ENCODE measurements around the gene ARAP2. TPM values are rescaled to one million over a fixed set of nuclear protein-coding genes. Genes with fewer than 3 reads are reported as not detected.
A peak's percentile ranks its signal among the peaks of the same experiment; 100 is the strongest.

Gene ARAP2
- total RNA-seq, 4 donors from 2014 or later = 12.4 to 23.4 (median 14.4) TPM

DNA sequence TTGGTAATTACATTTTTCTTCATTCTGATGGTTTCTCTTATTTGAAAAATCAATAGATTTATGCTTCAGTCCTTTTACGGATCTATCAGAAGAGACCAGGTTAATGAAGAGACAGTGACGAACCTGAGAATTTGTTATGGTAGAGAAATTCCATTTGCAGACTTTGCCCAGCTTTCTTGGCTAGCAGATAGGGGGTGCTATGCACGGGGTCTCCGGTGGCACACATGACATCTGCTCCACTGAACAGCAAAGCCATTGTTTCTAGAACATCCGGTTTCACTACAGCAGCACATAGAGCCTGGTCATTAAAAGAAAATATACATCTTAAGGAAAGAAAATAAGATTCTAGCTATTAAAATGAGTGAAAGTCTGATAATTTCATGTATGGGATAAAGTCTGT, 85.1 kb downstream of the ARAP2 start:
- 81 to 83% methylated on average over 5 of the region's 5 CpGs for WGBS, 2 donors (ENCODE audit: low coverage in 1 of 2)
- no peaks in the 10 kb centered on the region for H3K4me1 ChIP-seq
- ATAC-seq = no peak
- no peaks in the 10 kb centered on the region for H3K36me3 ChIP-seq
- no peak overlapping the region for H3K27ac ChIP-seq
- TF ChIP-seq POLR2A (IDR thresholded peaks at IDR 0.05) (no peak), POLR2AphosphoS5 (IDR thresholded peaks at IDR 0.05) (no peak), EP300 (IDR thresholded peaks at IDR 0.05) (no peak)
- TF ChIP-seq, protein P1, sequence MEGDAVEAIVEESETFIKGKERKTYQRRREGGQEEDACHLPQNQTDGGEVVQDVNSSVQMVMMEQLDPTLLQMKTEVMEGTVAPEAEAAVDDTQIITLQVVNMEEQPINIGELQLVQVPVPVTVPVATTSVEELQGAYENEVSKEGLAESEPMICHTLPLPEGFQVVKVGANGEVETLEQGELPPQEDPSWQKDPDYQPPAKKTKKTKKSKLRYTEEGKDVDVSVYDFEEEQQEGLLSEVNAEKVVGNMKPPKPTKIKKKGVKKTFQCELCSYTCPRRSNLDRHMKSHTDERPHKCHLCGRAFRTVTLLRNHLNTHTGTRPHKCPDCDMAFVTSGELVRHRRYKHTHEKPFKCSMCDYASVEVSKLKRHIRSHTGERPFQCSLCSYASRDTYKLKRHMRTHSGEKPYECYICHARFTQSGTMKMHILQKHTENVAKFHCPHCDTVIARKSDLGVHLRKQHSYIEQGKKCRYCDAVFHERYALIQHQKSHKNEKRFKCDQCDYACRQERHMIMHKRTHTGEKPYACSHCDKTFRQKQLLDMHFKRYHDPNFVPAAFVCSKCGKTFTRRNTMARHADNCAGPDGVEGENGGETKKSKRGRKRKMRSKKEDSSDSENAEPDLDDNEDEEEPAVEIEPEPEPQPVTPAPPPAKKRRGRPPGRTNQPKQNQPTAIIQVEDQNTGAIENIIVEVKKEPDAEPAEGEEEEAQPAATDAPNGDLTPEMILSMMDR (IDR thresholded peaks at IDR 0.05) = no peak
- no peaks in the 10 kb centered on the region for H3K27me3 ChIP-seq
- no peak overlapping the region for H3K4me3 ChIP-seq
- H3K9me3 ChIP-seq = no peaks in the 10 kb centered on the region

DNA sequence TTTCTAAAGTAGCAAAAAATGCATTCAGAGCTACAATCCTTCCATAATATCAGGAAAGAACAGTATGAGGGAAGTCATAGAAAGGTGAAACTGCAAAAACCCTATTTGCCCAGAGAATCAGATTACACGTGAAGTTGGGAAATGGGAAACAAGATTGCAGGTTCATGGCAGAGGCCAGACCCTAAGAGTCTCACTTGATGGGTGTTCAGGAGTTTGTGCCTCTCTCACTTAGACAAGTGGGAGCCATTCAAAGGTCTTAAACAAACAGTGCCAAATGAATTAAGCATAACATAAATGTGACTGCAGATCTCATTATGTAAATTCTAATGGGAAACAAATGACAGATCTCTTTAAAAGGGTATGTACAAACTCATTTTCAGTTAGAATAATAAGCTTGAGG, 91.6 kb downstream of the ARAP2 start:
- H3K27ac ChIP-seq = no peak overlapping the region
- WGBS, 2 donors (ENCODE audit: low coverage in 1 of 2) = 50% methylated on average over 1 of the region's 1 CpG; no CpG with 5 or more reads in 1 of the 2 donors
- TF ChIP-seq POLR2A (IDR thresholded peaks at IDR 0.05) = no peak
- TF ChIP-seq EP300 (IDR thresholded peaks at IDR 0.05) = no peak
- TF ChIP-seq POLR2AphosphoS5 (IDR thresholded peaks at IDR 0.05) = no peak
- TF ChIP-seq, protein P1 (IDR thresholded peaks at IDR 0.05) = no peak

DNA sequence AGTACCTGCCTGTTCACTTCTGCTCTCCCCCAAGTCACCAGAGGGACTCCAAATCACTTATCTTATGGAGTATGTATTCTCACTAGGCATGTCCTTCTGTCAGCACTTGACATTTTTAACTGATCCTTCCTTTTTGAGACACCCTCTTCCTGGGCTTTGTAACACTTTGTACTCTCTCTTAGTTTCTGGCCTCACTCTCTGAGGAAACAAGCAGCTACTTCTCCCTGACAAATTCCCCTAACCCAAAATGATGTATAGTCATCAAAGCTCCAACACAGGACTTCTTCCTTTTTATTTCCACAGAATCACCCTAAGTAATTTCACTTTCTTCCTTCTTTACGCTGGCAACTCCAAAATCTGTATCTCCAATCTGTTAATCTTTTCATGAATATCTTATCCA, 101.8 kb downstream of the ARAP2 start:
- Histone ChIP-seq H3K4me1 (no peaks in the 10 kb centered on the region), H3K27ac (no peak overlapping the region), H3K27me3 (no peaks in the 10 kb centered on the region), H3K4me3 (no peak overlapping the region), H3K9me3 (no peaks in the 10 kb centered on the region), H3K36me3 (no peaks in the 10 kb centered on the region)
- TF ChIP-seq, protein P1 (IDR thresholded peaks at IDR 0.05) = no peak
- TF ChIP-seq EP300 (IDR thresholded peaks at IDR 0.05) (no peak), POLR2A (IDR thresholded peaks at IDR 0.05) (no peak), POLR2AphosphoS5 (IDR thresholded peaks at IDR 0.05) (no peak)
- peak; percentile 41 for ATAC-seq
- 93 to 100% methylated on average over 1 of the region's 1 CpG for WGBS, 2 donors (ENCODE audit: low coverage in 1 of 2)

More for the DNA sequence above, 91.6 kb downstream of the ARAP2 start:
- H3K36me3 ChIP-seq = no peaks in the 10 kb centered on the region
- H3K27me3 ChIP-seq = no peaks in the 10 kb centered on the region
- no peak for ATAC-seq
- no peaks in the 10 kb centered on the region for H3K9me3 ChIP-seq
- H3K4me3 ChIP-seq = no peak overlapping the region
- no peaks in the 10 kb centered on the region for H3K4me1 ChIP-seq

DNA sequence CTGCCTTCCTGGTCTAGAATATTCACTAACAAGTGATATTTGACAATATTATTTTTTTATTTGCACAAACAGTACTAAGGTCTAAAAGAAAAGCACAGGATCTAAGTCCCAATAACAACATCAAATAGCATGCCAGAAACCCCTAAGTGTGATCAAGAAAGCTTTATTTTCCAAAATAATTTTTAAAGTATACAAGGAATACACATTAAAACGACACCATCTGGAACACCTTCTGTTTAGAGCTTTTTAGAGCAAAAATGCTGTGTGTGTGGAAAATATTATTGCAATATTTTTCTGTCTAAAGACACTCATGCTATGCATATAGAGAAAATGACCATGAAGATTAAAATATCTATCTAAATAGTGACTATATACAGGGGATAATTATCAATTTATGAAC, 103.1 kb downstream of the ARAP2 start:
- no peaks in the 10 kb centered on the region for H3K4me1 ChIP-seq
- TF ChIP-seq POLR2AphosphoS5 (IDR thresholded peaks at IDR 0.05) = no peak
- TF ChIP-seq, protein P1 (IDR thresholded peaks at IDR 0.05) = no peak
- no peak for TF ChIP-seq POLR2A (IDR thresholded peaks at IDR 0.05)
- no peak overlapping the region for H3K27ac ChIP-seq
- H3K9me3 ChIP-seq = no peaks in the 10 kb centered on the region
- no peaks in the 10 kb centered on the region for H3K27me3 ChIP-seq
- no peaks in the 10 kb centered on the region for H3K36me3 ChIP-seq
- 65 to 71% methylated on average over 1 of the region's 1 CpG for WGBS, 2 donors (ENCODE audit: low coverage in 1 of 2)
- H3K4me3 ChIP-seq = no peak overlapping the region
- no peak for ATAC-seq

DNA sequence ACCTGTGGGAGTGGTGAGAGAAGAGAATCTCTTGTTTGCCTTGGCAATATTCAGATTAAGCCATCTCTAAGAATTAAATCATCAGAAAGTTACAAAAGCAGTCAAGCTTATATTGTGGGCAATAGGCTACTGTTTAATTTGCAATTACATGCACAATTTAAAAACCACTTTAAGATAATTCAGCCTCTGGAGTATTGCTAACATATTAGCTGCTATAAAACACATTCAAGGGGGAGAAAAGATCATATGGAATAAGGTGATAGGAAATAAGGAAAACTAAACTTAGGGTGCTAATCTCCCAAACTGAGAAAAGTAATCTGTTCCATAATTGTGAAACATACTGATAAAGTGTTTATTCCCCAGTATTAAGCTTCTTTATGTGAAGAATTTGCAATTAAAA, 103.9 kb downstream of the ARAP2 start:
- no peak for ATAC-seq
- H3K27ac ChIP-seq = no peak overlapping the region
- no peaks in the 10 kb centered on the region for H3K36me3 ChIP-seq
- TF ChIP-seq POLR2AphosphoS5 (IDR thresholded peaks at IDR 0.05) = no peak
- TF ChIP-seq POLR2A (IDR thresholded peaks at IDR 0.05) = no peak
- TF ChIP-seq EP300 (IDR thresholded peaks at IDR 0.05) = no peak
- H3K27me3 ChIP-seq = no peaks in the 10 kb centered on the region
- H3K4me3 ChIP-seq = no peak overlapping the region
- H3K9me3 ChIP-seq = no peaks in the 10 kb centered on the region
- H3K4me1 ChIP-seq = no peaks in the 10 kb centered on the region

Data from gastroesophageal sphincter (tissue), 4 donors.